Neuronal stem cell (in vitro differentiated cells): Measurements from ENCODE around the gene TGFBR2.
A peak's percentile ranks its signal among the peaks of the same experiment; 100 is the strongest.

Experiments
- DNase-seq: peaks from one replicate; pipeline ENCODE4 v3.0.0-alpha.2; 2013; ENCODE audit warnings: low spot score
- H2AFZ ChIP-seq: one replicate; pipeline ENCODE4 v1.6.1; 2013; ENCODE audit warnings: mild to moderate bottlenecking, low read length, inconsistent platforms
- H2AK5ac ChIP-seq: 2 replicates; pipeline ENCODE4 v1.6.1; 2013; ENCODE audit warnings: low read depth, mild to moderate bottlenecking, inconsistent platforms, low read length, moderate library complexity, mixed read lengths
- H2BK120ac ChIP-seq: 2 replicates; pipeline ENCODE4 v1.6.1; 2013; ENCODE audit warnings: low read depth, mild to moderate bottlenecking, inconsistent platforms, low read length, moderate library complexity, mixed read lengths
- H2BK12ac ChIP-seq: one replicate; pipeline ENCODE4 v1.6.1; 2013; ENCODE audit warnings: low read length, inconsistent platforms
- H2BK15ac ChIP-seq: 2 replicates; pipeline ENCODE4 v1.6.1; 2013; ENCODE audit warnings: mild to moderate bottlenecking, low read length, inconsistent platforms, mixed read lengths
- H2BK5ac ChIP-seq: one replicate; pipeline ENCODE4 v1.6.1; 2013; ENCODE audit warnings: inconsistent platforms, mild to moderate bottlenecking, low read length, moderate library complexity
- H3K14ac ChIP-seq: one replicate; pipeline ENCODE4 v1.6.1; 2013; ENCODE audit warnings: low read length, inconsistent platforms
- H3K18ac ChIP-seq: 2 replicates; pipeline ENCODE4 v1.6.1; 2013; ENCODE audit warnings: low read length, inconsistent platforms
- H3K23ac ChIP-seq: 2 replicates; pipeline ENCODE4 v1.6.1; 2013; ENCODE audit warnings: low read depth, mild to moderate bottlenecking, mixed read lengths, low read length, inconsistent platforms; ENCODE audit not compliant: poor library complexity
- H3K27ac ChIP-seq: replicated peaks from 3 replicates; pipeline ENCODE4 v1.5.1; 2013; ENCODE audit warnings: low read length, inconsistent platforms
- H3K27me3 ChIP-seq, 3 experiments: 2 replicates each; pipeline ENCODE4 v1.6.1; 2013; ENCODE audit warnings: low read length in 3 of 3, mild to moderate bottlenecking in 2 of 3, inconsistent platforms in 1 of 3, low read depth in 1 of 3, mixed read lengths in 1 of 3, moderate library complexity in 1 of 3; ENCODE audit not compliant: control insufficient read depth in 3 of 3, insufficient read depth in 3 of 3
- H3K36me3 ChIP-seq, 2 donors: replicated peaks in 1 of 2; 2 replicates each; pipeline ENCODE4 v1.6.1; 2013; ENCODE audit warnings: low read length in 2 of 2; ENCODE audit not compliant: control insufficient read depth in 2 of 2, insufficient read depth in 2 of 2
- H3K4ac ChIP-seq: 2 replicates; pipeline ENCODE4 v1.6.1; 2013; ENCODE audit warnings: inconsistent platforms, mild to moderate bottlenecking, low read length, moderate library complexity
- H3K4me1 ChIP-seq, 2 donors: 1 replicate in 1 of 2; 2 replicates in 1 of 2; pipeline ENCODE4 v1.6.1; 2013; ENCODE audit warnings: low read length in 2 of 2, low read depth in 1 of 2; ENCODE audit not compliant: control insufficient read depth in 2 of 2, insufficient read depth in 1 of 2
- H3K4me2 ChIP-seq: one replicate; pipeline ENCODE4 v1.6.1; 2013; ENCODE audit warnings: mild to moderate bottlenecking, low read length, inconsistent platforms; ENCODE audit not compliant: insufficient read depth, poor library complexity, severe bottlenecking
- H3K4me3 ChIP-seq, 2 donors: 2 replicates each; pipeline ENCODE4 v1.5.1; 2013; ENCODE audit warnings: low read length in 2 of 2, mild to moderate bottlenecking in 2 of 2, inconsistent platforms in 1 of 2, moderate library complexity in 1 of 2
- H3K79me1 ChIP-seq: one replicate; pipeline ENCODE4 v1.6.1; 2013; ENCODE audit warnings: low read depth, mild to moderate bottlenecking, inconsistent platforms, low read length, moderate library complexity
- H3K9ac ChIP-seq: one replicate; pipeline ENCODE4 v1.6.1; 2013; ENCODE audit warnings: mild to moderate bottlenecking, low read depth, low read length, inconsistent platforms; ENCODE audit not compliant: poor library complexity
- H3K9me3 ChIP-seq, 2 donors: replicated peaks in 1 of 2; 2 replicates each; pipeline versions ENCODE3 to v1.6.1; 2013; ENCODE audit warnings: low read length in 2 of 2, mild to moderate bottlenecking in 2 of 2, inconsistent platforms in 1 of 2, low read depth in 1 of 2, mixed read lengths in 1 of 2, moderate library complexity in 1 of 2; ENCODE audit not compliant: control insufficient read depth in 2 of 2, insufficient read depth in 1 of 2
- H4K8ac ChIP-seq: one replicate; pipeline ENCODE4 v1.6.1; 2013; ENCODE audit warnings: low read depth, mild to moderate bottlenecking, inconsistent platforms, low read length, moderate library complexity
- H4K91ac ChIP-seq: one replicate; pipeline ENCODE4 v1.6.1; 2013; ENCODE audit warnings: low read length, low read depth, mild to moderate bottlenecking, inconsistent platforms; ENCODE audit not compliant: poor library complexity
- WGBS, 2 donors: extraction: QIAGEN DNeasy Blood & Tissue Kit; methylation state at CpG; one replicate each; pipeline ENCODE4 v1.1.7; 2013; ENCODE audit warnings: missing lambda C conversion rate in 2 of 2, mixed read lengths in 1 of 2; ENCODE audit not compliant: insufficient read length in 2 of 2, insufficient replicate concordance in 1 of 2; ENCODE audit errors: extremely low coverage in 2 of 2; 5-methylcytosine and 5-hydroxymethylcytosine counted together

The TGFBR2 gene

DNA sequence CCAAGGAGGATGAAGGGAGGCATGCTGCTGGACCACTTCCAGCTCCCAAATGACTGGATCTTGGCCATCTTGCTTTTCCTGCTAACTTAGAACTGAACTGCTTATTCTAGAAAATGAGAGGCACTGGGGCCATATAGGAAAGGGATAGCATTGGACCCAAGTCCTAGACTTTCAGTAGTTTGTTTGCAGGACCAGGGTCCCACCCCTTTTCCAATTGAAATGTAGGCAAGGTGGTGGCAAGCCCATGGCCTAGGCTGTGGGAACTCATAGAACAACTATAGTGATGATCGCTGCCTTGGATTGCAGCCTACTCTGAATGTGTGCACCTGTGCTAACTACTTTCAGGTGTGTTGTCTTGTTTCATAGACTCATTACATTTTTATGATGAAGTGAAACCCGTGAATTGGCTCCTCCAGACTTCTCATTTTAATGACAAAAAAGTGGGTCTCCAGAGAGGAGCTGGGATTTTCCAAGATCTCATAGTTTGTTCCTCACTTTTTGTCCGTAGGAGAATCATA, 50.3 kb downstream of the TGFBR2 start:
- Histone ChIP-seq H3K18ac (no peak overlapping the region), H3K14ac (no peak overlapping the region), H3K9me3 (peaks cover 0 to 2% of the 10 kb centered on the region in 2 donors), H2BK12ac (no peak overlapping the region), H2AK5ac (no peak overlapping the region), H2BK15ac (no peak overlapping the region), H3K23ac (no peak overlapping the region), H2AFZ (no peak overlapping the region), H2BK120ac (no peak overlapping the region), H3K4me1 (peaks cover 10 to 24% of the 10 kb centered on the region in 2 donors), H3K9ac (no peak overlapping the region), H3K27ac (no peak overlapping the region), H3K4me2 (no peak overlapping the region), H3K36me3 (peaks cover 1 to 84% of the 10 kb centered on the region in 2 donors), H3K79me1 (no peaks in the 10 kb centered on the region), H3K27me3 (no peaks in the 10 kb centered on the region), H4K8ac (no peak overlapping the region), H3K4ac (no peak overlapping the region), H3K4me3 (no peak overlapping the region), H4K91ac (peak overlapping the region; percentile 25), H2BK5ac (no peak overlapping the region)
- no peak for DNase-seq
- no CpG with 5 or more reads among the region's 3 CpGs for WGBS, 2 donors

DNA sequence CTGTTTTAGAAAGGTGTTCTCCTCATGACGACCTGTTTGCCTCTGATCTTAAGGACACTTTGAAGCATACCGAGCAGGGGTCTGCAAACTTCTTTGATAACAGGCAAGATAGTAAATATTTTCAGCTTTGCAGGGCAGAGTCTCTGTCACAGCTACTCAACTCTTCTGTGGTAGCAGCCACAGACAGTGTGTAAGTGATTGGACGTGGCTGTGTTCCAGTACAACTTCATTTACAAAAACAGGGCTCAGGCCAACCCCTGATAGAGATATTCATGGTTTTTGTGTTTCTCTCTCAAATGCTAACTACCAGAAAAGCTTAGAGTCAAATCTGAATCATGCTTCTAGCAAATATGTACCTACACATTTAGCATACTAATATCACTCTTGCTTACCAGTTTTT, 51.5 kb downstream of the TGFBR2 start:
- Histone ChIP-seq H4K8ac (no peak overlapping the region), H3K9ac (no peak overlapping the region), H2BK15ac (no peak overlapping the region), H3K4me1 (peaks cover 10 to 24% of the 10 kb centered on the region in 2 donors), H3K23ac (no peak overlapping the region), H3K18ac (no peak overlapping the region), H3K27me3 (no peaks in the 10 kb centered on the region), H4K91ac (no peak overlapping the region), H2BK5ac (no peak overlapping the region), H2AFZ (no peak overlapping the region), H2BK12ac (no peak overlapping the region), H3K36me3 (peaks cover 1 to 84% of the 10 kb centered on the region in 2 donors), H3K79me1 (no peaks in the 10 kb centered on the region), H2AK5ac (no peak overlapping the region), H3K14ac (no peak overlapping the region), H2BK120ac (no peak overlapping the region), H3K4me2 (no peak overlapping the region), H3K27ac (no peak overlapping the region), H3K4ac (no peak overlapping the region), H3K4me3 (no peak overlapping the region), H3K9me3 (peaks cover 0 to 2% of the 10 kb centered on the region in 2 donors)
- no peak for DNase-seq
- WGBS, 2 donors: no CpG with 5 or more reads among the region's 3 CpGs

DNA sequence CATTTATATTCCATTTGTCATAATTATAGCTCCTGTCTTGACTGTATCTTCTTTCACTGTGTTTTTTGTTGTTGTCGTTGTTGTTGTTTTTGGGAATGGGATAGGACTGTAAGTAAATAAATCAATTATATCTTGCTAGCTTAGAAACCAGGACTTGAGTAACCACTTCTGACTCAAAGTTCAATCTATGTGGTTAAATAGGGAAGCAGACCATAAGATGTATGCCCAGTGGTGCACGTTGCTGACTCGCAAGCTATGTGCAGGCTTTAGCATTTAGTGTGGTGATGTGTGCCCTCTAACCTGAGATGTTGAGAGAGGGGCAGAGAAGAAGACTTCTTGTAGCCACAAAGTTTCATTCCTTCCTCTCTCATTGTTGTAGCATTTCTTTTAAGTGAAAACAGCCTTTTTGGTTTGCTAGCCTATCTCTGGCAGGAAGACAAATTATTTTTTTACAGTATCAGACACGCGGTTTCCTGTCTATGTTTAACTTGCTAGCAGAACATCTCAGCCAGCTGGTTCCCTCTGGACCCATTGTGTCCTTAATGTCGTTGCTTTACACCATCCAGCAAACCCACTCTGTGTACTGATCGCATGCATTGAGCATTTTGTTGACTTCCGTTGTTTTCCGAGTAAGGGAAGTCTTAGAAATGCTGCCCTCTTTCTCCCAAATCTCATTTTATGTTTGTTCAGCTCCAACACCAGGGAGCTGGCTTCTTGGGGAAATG, 52.1 kb downstream of the TGFBR2 start:
- no CpG with 5 or more reads among the region's 9 CpGs for WGBS, 2 donors
- peaks cover 10 to 24% of the 10 kb centered on the region in 2 donors for H3K4me1 ChIP-seq
- H3K36me3 ChIP-seq: peaks cover 1 to 86% of the 10 kb centered on the region in 2 donors

DNA sequence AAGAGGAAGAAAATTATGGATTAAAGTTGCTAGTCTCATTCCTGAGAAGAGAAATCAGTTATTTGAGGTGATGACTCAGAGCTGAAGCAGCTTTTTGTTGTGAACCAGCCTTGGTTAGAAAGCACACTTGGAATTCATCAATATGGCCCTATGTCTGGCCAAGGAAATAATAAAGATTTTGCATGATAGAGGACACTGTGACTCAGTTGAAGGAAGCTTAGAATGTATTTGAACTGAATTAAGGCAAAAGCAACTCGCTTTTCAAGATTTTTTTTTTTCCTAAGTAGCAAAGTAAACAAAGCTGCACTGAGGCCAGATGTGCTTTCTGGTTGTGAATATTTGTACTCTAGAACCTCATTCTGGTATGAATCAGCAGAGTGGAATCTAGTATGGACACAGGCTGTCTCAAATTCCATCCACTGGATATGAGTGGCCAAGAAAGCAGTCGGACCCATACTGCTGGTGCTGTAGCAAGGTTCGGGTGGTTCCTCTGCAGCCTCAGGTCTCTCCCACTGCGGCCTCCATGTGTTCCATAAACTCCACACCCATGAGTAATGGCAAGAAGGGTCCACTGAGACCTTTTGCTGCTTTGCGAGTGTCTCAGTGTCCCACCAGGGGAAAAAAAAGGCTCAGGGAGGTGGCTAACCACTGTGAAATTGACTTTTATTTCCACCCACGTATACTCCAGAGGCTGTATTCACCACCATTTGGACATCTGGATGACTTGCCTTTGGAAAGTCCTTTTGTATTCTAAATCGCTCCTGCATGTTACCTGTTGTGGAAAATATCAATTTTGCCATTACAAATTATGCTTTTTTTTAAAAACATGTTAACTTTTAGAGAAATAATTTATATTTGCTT, 53.1 kb downstream of the TGFBR2 start:
- peaks cover 0 to 2% of the 10 kb centered on the region in 2 donors for H3K9me3 ChIP-seq
- no peak overlapping the region for H2BK15ac ChIP-seq
- H3K4me1 ChIP-seq: peaks cover 10 to 24% of the 10 kb centered on the region in 2 donors
- no peaks in the 10 kb centered on the region for H3K27me3 ChIP-seq
- no peak overlapping the region for H2AFZ ChIP-seq
- no peak overlapping the region for H3K18ac ChIP-seq
- H2AK5ac ChIP-seq: no peak overlapping the region
- no peak overlapping the region for H3K4me2 ChIP-seq
- no peak overlapping the region for H2BK12ac ChIP-seq
- H2BK120ac ChIP-seq: no peak overlapping the region
- H3K27ac ChIP-seq: no peak overlapping the region
- whole genome bisulfite sequencing, 2 donors: no CpG with 5 or more reads among the region's 7 CpGs
- H3K14ac ChIP-seq: no peak overlapping the region
- H2BK5ac ChIP-seq: no peak overlapping the region
- H3K4ac ChIP-seq: no peak overlapping the region
- H3K36me3 ChIP-seq: peaks cover 1 to 76% of the 10 kb centered on the region in 2 donors
- H4K8ac ChIP-seq: no peak overlapping the region
- H4K91ac ChIP-seq: no peak overlapping the region
- no peaks in the 10 kb centered on the region for H3K79me1 ChIP-seq
- H3K4me3 ChIP-seq: no peak overlapping the region
- no peak overlapping the region for H3K23ac ChIP-seq
- DNase-seq: no peak
- no peak overlapping the region for H3K9ac ChIP-seq

More for the DNA sequence above, 52.1 kb downstream of the TGFBR2 start:
- Histone ChIP-seq H3K14ac (no peak overlapping the region), H2AK5ac (no peak overlapping the region), H4K91ac (no peak overlapping the region), H3K79me1 (no peaks in the 10 kb centered on the region), H2BK120ac (no peak overlapping the region), H3K9me3 (peaks cover 0 to 2% of the 10 kb centered on the region in 2 donors), H3K4me2 (no peak overlapping the region), H3K9ac (no peak overlapping the region), H3K4ac (no peak overlapping the region), H3K27me3 (no peaks in the 10 kb centered on the region), H2BK12ac (no peak overlapping the region), H2AFZ (no peak overlapping the region), H3K18ac (no peak overlapping the region), H3K23ac (no peak overlapping the region), H2BK15ac (no peak overlapping the region), H2BK5ac (no peak overlapping the region), H3K27ac (peak overlapping the region; percentile 29), H4K8ac (no peak overlapping the region), H3K4me3 (no peak overlapping the region)
- DNase-seq: no peak
